Measurements from ENCODE around the gene EIF4E3. TPM values are rescaled to one million over a fixed set of nuclear protein-coding genes. Genes with fewer than 3 reads are reported as not detected.
A peak's percentile ranks its signal among the peaks of the same experiment; 100 is the strongest.

The EIF4E3 gene
- total and polyA plus RNA-seq, 2 donors (not counting 1 experiment from before 2014, with no cell fraction given) = 1.00 to 5.0 TPM

DNA sequence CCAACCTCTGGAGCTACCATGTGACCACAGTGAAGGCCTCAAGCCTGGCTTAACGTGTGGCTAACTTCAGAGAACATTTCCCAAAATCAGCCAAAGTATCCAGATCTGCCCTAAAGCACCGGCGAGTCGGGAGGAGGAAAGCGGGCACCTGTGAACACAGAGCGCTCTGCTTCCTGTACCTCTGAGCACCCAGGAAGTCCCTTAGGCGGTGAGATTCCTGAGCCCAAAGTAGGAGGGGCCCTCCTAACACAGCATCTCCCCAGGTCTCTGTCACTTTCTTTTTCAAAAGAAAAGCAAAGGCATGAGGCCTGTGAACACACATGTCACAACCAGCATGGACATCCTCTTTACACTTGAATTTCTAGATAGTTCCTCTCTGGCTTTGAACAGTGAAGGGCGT is 944 bp upstream of the EIF4E3 start:
- DNase-seq (peak; percentile 22), ATAC-seq (ENCODE audit: low read depth) (no peak)
- TF ChIP-seq EZH2 (IDR thresholded peaks at IDR 0.05; ENCODE audit: borderline replicate concordance, insufficient read depth, low read depth, low read length, poor library complexity, severe bottlenecking) = no peak
- TF ChIP-seq, protein P1, sequence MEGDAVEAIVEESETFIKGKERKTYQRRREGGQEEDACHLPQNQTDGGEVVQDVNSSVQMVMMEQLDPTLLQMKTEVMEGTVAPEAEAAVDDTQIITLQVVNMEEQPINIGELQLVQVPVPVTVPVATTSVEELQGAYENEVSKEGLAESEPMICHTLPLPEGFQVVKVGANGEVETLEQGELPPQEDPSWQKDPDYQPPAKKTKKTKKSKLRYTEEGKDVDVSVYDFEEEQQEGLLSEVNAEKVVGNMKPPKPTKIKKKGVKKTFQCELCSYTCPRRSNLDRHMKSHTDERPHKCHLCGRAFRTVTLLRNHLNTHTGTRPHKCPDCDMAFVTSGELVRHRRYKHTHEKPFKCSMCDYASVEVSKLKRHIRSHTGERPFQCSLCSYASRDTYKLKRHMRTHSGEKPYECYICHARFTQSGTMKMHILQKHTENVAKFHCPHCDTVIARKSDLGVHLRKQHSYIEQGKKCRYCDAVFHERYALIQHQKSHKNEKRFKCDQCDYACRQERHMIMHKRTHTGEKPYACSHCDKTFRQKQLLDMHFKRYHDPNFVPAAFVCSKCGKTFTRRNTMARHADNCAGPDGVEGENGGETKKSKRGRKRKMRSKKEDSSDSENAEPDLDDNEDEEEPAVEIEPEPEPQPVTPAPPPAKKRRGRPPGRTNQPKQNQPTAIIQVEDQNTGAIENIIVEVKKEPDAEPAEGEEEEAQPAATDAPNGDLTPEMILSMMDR (IDR thresholded peaks at IDR 0.05) = no peak
- H3K27ac ChIP-seq (ENCODE audit: low read length in 2 of 2) = no peak overlapping the region
- peaks cover 0 to 25% (median 0%) of the 10 kb centered on the region in 4 experiments for H3K27me3 ChIP-seq (replicated peaks in 1 of 4; ENCODE audit: control extremely low read depth in 1 of 4, control insufficient read depth in 3 of 4, insufficient read depth in 4 of 4, low read length in 3 of 4)
- H3K79me2 ChIP-seq (ENCODE audit: control insufficient read depth, insufficient read depth, low read length) = no peaks in the 10 kb centered on the region
- peaks cover 29% of the 10 kb centered on the region in 2 donors for H3K4me1 ChIP-seq (ENCODE audit: control insufficient read depth in 2 of 2, insufficient read depth in 2 of 2, low read length in 2 of 2)
- Mint-ChIP-seq H3K27ac (peak overlapping the region; percentile 43), H3K4me1 (peaks cover 43% of the 10 kb centered on the region), H3K9me3 (ENCODE audit: insufficient read depth) (no peaks in the 10 kb centered on the region), H3K27me3 (peaks cover 4% of the 10 kb centered on the region), H3K4me3 (peak overlapping the region; percentile 75)
- H3K9me3 ChIP-seq (ENCODE audit: control extremely low read depth in 1 of 3, control insufficient read depth in 2 of 3, insufficient read depth in 1 of 3, low read length in 2 of 3) = no peaks in the 10 kb centered on the region
- peak overlapping the region in 3 of 5 experiments; percentile 36 to 64 (median 59) for H3K4me3 ChIP-seq (ENCODE audit: control extremely low read depth in 1 of 5, extremely low read depth in 1 of 5, insufficient read depth in 1 of 5, low read depth in 2 of 5, low read length in 4 of 5)
- POLR2A ChIA-PET = no interaction called here
- H3K36me3 ChIP-seq (replicated peaks in 1 of 2; ENCODE audit: control extremely low read depth in 1 of 2, control insufficient read depth in 1 of 2, extremely low read depth in 1 of 2, insufficient read depth in 2 of 2, low read length in 1 of 2) = no peaks in the 10 kb centered on the region
- CTCF ChIA-PET = interaction anchor here (7.9 kb wide), 1 partner anchor 1095 kb away, joined by 120 read pairs; no protein-coding TSS in a partner anchor
- whole genome bisulfite sequencing (ENCODE audit: insufficient coverage) = 42% methylated on average over 8 of the region's 8 CpGs
- H3K4me2 ChIP-seq (replicated peaks; ENCODE audit: low read depth, low read length, poor library complexity, severe bottlenecking) = peak overlapping the region; percentile 92
- intact Hi-C loops (cut with micrococcal nuclease) = loop anchor here (10.0 kb wide), 2 partner anchors 379 to 1269 kb away; partner anchors contain the start of gene PPP4R2
- peak overlapping the region; percentile 64 for H3K9ac ChIP-seq (ENCODE audit: low read length)
- no peaks in the 10 kb centered on the region for H4K20me1 ChIP-seq (ENCODE audit: control insufficient read depth, insufficient read depth, low read length, poor library complexity, severe bottlenecking)
- peak overlapping the region; percentile 94 for H2AFZ ChIP-seq (ENCODE audit: insufficient read depth, low read depth, low read length, poor library complexity, severe bottlenecking)

DNA sequence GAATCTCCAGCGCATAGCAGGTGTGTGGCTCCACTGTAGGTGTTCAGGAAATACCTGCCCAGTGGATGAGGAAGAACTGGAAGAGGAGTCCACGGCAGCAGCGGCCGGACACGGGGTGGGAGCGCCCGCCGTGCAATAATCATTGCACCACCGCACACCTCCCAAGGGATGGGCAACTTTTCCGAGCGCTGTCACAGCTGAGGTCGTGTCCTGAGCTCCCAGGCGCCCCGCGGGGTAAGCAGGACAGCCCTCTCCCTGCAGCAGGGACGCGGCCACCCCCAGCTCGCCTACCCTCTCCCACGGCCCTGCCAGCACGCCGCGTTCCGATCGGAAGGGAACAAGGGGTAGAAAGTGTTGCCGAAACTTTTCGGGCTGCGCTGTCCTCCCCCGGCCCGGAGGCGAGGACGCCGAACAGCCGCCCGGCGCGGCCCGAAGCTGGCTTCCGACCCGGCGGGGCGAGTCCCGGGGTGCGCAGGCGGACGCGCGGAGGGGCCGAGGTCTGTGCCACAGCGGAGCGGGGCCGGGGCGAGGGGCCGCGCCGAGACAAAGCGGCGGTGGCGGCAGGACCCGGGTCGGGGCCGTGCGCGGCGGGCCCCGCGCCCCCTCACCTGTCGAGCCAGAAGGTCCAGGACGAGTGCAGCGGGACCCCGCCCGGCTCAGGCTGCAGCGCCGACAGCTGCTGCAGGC is 475 bp downstream of the EIF4E3 start:
- Histone ChIP-seq H3K4me1 (ENCODE audit: control insufficient read depth in 2 of 2, insufficient read depth in 2 of 2, low read length in 2 of 2) (peaks cover 24 to 29% of the 10 kb centered on the region in 2 donors), H3K9me3 (ENCODE audit: control extremely low read depth in 1 of 3, control insufficient read depth in 2 of 3, insufficient read depth in 1 of 3, low read length in 2 of 3) (no peaks in the 10 kb centered on the region), H3K36me3 (replicated peaks in 1 of 2; ENCODE audit: control extremely low read depth in 1 of 2, control insufficient read depth in 1 of 2, extremely low read depth in 1 of 2, insufficient read depth in 2 of 2, low read length in 1 of 2) (no peaks in the 10 kb centered on the region), H3K4me2 (replicated peaks; ENCODE audit: low read depth, low read length, poor library complexity, severe bottlenecking) (peak overlapping the region; percentile 97), H2AFZ (ENCODE audit: insufficient read depth, low read depth, low read length, poor library complexity, severe bottlenecking) (peak overlapping the region; percentile 90), H3K79me2 (ENCODE audit: control insufficient read depth, insufficient read depth, low read length) (no peaks in the 10 kb centered on the region), H3K27me3 (replicated peaks in 1 of 4; ENCODE audit: control extremely low read depth in 1 of 4, control insufficient read depth in 3 of 4, insufficient read depth in 4 of 4, low read length in 3 of 4) (peaks cover 0 to 29% (median 0%) of the 10 kb centered on the region in 4 experiments), H3K9ac (ENCODE audit: low read length) (peak overlapping the region; percentile 70), H3K27ac (ENCODE audit: low read length in 2 of 2) (no peak overlapping the region), H3K4me3 (ENCODE audit: control extremely low read depth in 1 of 5, extremely low read depth in 1 of 5, insufficient read depth in 1 of 5, low read depth in 2 of 5, low read length in 4 of 5) (peak overlapping the region; percentile 59 to 71 (median 68)), H4K20me1 (ENCODE audit: control insufficient read depth, insufficient read depth, low read length, poor library complexity, severe bottlenecking) (no peaks in the 10 kb centered on the region)
- TF ChIP-seq EZH2 (IDR thresholded peaks at IDR 0.05; ENCODE audit: borderline replicate concordance, insufficient read depth, low read depth, low read length, poor library complexity, severe bottlenecking) = no peak
- TF ChIP-seq, protein P1 (IDR thresholded peaks at IDR 0.05) = no peak
- DNase-seq (peak; percentile 64), ATAC-seq (ENCODE audit: low read depth) (peak; percentile 57)
- Mint-ChIP-seq H3K4me1 (peaks cover 38% of the 10 kb centered on the region), H3K9me3 (ENCODE audit: insufficient read depth) (no peaks in the 10 kb centered on the region), H3K27me3 (peaks cover 10% of the 10 kb centered on the region), H3K4me3 (peak overlapping the region; percentile 82), H3K27ac (no peak overlapping the region)
- POLR2A ChIA-PET = no interaction called here
- CTCF ChIA-PET = interaction anchor here (1.0 to 3.0 kb wide), 2 partner anchors 12 to 1098 kb away, joined by 6 to 22 read pairs; no protein-coding TSS in a partner anchor
- 1% methylated on average over 67 of the region's 73 CpGs for WGBS (ENCODE audit: insufficient coverage)
- intact Hi-C loops (cut with micrococcal nuclease) = loop anchor here (10.0 kb wide), 2 partner anchors 380 to 1270 kb away; partner anchors contain the start of gene PPP4R2

All from B cell (primary cell).